Umbilical cord (tissue), 2 donors: Measurements from ENCODE around the gene FZD2. TPM values are rescaled to one million over a fixed set of nuclear protein-coding genes. Genes with fewer than 3 reads are reported as not detected.
"Not testable (repeated sequence)": the region's sequence is repeated elsewhere in the genome, so short reads cannot be mapped to it uniquely, and the experiment has no call there.

Experiments
- DNase-seq: peaks from one replicate; pipeline ENCODE4 v3.0.0-alpha.2; 2015; ENCODE audit warnings: low spot score
- total RNA-seq: library from RNA; depleted of rRNA; stranded (reverse); fragments of >200 nt; gene quantifications from one replicate; pipeline ENCODE4 v1.2.3, GENCODE V29; 2014; ENCODE audit warnings: low replicate concordance; ENCODE audit not compliant: insufficient read depth

Gene FZD2
- total RNA-seq, 1 donor from 2014 or later = 19.5 TPM

DNA sequence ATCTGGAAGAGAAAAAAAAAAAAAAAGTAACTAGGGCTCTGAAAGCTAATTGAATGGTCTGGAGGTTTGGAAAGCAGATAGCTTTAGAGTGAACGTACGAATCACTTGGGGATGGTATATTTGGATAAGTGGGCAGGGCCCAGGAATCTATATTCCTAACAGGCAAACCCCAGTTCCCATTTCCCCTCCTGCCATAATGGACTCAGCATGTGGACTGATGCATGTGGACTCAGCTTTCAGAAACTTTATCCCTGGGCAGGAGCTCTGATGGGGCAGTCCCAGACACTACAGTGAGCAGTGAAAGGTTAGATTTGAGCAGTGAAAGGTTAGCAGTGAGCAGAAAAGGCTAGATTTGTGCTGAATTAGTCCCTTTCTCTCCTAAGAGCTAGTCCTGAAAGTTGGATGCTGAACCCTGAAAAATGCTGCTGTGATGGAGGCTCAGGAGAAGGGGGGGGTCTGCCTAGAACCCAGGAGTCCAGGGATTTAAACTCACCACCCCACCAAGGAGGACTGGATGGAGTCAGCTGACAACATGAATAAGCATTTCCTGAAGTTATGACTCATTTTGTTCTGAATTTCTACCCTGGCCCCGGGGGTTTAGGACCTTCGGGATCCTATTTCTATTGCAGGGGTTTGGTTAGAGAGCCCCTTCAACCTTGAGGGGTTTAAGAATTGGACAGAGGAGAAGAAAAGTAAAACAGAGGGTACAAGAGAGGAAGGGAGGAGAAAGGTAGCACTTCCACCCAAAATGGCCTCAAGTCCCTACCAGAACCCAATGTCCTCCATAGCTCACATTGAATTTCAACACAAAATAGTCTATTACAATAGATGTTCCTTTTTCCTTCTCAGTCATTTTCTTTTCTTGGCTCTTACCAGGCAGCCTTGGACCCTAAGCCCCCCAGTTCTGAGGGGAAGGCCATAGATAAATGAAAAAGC, 10.3 kb upstream of the FZD2 start:
- DNase-seq = no peak

- DNase-seq = peak; percentile 71
Observed at GRCh38 chr17:44547625-44548267, 9.5 kb upstream of the FZD2 start.

- DNase-seq = no peak
Observed at GRCh38 chr17:44548376-44549230, 8.7 kb upstream of the FZD2 start.

DNA sequence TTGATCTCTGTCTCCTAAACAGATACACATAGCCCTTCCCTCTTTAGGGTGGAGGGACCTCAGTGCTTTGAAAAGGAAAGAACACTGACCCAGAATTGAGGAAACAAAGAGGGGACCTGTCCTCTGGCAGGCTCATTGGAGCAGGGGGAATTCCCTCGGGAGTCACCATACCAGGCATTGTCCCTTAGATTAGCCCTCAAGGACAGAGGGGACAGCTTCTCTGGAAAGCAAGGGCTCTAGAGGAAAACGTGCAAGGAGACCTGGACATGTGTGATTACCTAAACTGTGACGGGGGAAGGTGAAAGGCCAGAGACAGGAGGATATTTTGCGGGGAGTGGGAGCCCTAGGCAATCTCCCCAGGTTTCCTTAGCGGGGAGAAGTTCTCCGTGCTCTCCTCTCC, 7.6 kb upstream of the FZD2 start:
- no peak for DNase-seq

GRCh38 chr17:44552361-44552760, 4.9 kb upstream of the FZD2 start:
- DNase-seq = no peak

- DNase-seq = no peak
Observed at GRCh38 chr17:44555099-44555498, 2.2 kb upstream of the FZD2 start.

DNA sequence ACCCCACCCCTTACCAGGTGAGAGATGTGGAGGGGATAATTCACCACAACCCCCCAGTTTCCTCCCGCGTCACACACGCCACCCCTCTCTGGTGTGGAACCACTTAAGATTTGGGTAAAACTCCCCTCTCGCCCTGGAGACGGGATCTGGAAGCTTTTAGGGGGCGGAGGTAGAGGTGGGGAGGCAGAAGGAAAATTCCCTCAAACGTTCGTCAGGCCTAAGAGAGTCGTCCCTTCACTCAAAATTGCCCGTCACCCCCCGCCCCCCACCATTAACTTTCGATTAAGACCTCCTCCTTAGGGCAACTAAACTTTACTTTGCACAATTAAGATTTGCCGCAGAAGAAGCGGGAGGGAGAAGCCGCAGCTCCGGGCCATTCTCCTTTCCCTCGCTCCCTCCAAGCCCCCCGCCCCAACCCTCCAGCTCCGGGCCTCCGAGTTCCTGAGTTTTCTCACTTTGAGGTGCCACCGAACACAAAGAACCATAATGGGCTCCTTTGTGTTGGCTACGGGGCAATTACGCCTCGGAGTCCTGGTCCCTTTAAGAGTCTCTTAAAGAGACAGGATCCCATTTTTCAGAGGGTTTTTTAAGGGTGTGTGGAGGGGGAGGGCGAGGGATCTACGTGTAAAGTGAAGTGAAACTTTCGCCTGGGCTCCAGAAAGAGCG, 985 bp upstream of the FZD2 start:
- peak; percentile 83 for DNase-seq

DNA sequence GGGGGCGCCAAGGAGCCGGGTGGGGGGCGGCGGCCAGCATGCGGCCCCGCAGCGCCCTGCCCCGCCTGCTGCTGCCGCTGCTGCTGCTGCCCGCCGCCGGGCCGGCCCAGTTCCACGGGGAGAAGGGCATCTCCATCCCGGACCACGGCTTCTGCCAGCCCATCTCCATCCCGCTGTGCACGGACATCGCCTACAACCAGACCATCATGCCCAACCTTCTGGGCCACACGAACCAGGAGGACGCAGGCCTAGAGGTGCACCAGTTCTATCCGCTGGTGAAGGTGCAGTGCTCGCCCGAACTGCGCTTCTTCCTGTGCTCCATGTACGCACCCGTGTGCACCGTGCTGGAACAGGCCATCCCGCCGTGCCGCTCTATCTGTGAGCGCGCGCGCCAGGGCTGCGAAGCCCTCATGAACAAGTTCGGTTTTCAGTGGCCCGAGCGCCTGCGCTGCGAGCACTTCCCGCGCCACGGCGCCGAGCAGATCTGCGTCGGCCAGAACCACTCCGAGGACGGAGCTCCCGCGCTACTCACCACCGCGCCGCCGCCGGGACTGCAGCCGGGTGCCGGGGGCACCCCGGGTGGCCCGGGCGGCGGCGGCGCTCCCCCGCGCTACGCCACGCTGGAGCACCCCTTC, 484 bp downstream of the FZD2 start:
- no peak for DNase-seq

DNA sequence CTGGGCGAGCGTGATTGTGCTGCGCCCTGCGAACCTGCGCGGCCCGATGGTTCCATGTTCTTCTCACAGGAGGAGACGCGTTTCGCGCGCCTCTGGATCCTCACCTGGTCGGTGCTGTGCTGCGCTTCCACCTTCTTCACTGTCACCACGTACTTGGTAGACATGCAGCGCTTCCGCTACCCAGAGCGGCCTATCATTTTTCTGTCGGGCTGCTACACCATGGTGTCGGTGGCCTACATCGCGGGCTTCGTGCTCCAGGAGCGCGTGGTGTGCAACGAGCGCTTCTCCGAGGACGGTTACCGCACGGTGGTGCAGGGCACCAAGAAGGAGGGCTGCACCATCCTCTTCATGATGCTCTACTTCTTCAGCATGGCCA, 1.0 kb downstream of the FZD2 start:
- DNase-seq = no peak

GRCh38 chr17:44558710-44559633, 1.7 kb downstream of the FZD2 start:
- no peak for DNase-seq

GRCh38 chr17:44559634-44560554, 2.6 kb downstream of the FZD2 start:
- DNase-seq = peak; percentile 60

- DNase-seq = no peak
Observed at GRCh38 chr17:44561237-44561623, 3.9 kb downstream of the FZD2 start.

- DNase-seq = no peak
Observed at GRCh38 chr17:44564429-44564828, 7.1 kb downstream of the FZD2 start.

DNA sequence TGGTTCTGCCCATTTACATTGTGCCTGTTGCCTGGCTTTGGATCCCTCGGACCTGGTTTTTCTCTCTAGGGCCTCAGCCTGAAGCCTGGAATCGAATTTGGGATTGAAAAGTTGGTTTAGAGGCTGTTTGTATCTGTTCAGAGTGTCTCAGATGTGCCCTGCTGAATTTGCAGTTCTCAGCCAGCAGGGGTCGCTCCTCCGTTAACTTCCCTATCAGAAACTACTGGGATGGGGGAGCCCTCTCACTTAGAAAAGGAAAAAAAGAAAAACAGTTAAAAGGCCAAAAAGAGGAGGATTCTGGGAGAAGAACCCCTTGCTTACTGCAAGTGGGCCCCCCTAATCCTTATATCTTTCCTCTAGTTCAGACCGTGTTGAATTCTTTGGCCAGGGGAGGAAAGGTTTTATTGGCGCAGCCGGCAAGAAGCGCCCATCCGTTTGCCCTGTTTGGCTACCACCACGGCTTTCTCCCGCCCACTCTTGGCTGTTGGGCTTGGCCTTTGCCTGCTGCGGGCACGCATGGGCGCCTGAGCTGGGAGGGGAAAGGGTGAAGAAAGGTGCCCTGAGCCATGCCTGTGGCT, 8.7 kb downstream of the FZD2 start:
- no peak for DNase-seq

DNA sequence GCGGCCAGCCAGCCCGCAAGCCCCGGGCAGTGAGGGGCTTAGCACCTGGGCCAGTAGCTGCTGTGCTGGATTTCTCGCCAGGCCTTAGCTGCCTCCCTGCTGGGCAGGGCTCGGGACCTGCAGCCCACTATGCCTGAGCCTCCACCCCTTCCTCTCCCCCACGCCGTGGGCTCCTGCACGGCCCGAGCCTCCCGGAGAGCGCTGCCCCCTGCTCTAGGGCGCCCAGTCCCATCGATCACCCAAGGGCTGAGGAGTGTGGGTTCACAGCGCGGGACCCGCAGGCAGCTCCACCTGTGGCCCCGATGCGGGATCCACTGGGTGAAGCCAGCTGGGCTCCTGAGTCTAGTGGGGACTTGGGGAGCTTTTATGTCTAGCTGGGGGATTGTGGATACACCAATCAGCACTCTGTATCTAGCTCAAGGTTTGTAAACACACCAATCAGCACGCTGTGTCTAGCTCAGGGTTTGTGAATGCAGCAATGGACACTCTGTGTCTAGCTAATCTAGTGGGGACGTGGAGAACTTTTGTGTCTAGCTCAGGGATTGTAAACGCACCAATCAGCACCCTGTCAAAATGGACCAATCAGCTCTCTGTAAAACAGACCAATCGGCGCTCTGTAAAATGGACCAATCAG, 11.1 kb downstream of the FZD2 start:
- DNase-seq = not testable (repeated sequence)

DNA sequence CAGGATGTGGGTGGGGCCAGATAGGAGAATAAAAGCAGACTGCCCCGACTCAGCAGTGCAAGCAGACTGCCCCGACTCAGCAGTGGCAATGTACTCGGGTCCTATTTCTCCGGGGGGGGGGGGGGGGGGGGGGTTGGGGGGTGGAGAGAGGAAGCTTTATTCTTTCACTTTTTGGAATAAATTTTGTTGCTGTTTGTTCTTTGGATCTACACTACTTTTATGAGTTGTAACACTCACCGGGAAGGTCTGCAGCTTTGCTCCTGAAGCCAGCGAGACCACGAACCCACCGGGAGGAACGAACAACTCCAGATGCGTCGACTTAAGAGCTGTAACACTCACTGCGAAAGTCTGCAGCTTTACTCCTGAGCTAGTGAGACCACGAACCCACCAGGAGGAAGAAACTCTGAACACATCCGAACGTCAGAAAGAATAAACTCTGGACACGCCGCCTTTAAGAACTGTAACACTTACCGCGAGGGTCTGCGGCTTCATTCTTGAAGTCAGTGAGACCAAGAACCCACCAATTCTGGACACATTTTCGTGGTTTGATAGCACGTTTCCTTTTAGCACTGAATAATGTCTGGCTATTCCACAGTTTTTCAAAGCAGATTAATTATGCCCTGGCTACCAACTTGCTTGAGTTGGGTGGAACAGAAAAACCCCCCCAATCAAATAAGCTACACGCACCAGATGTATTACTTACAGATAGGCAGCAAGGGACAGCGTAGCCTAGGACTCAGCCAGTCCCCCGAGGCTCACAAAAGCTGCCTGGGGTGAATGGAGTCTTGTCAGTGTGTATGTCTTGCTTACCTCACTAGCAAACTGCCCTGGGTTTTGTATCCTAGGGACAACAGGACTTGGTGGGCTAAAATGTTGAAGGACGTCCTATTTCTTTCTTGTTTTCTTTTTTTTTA, 11.9 kb downstream of the FZD2 start:
- no peak for DNase-seq

DNA sequence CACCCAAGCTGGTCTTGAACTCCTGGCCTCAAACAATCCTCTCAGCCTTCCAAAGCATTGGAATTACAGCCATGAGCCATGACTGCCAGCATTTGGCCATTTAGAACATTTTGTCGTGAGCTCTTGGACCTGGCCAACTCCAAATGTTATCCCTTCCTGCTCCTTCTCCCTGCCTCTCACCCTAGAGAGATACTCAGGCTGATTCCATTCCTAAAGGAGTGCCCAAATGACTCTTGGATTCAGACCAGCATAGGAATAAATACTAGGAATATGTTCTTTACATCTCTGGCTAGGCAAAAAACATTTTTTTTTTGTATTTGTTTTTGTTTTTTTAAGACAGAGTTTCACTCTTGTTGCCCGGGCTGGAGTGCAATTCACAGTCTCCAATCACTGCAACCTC, 15.5 kb downstream of the FZD2 start:
- DNase-seq = no peak
